T-cell (primary cell): ENCODE results near the gene FCSK. TPM values are rescaled to one million over a fixed set of nuclear protein-coding genes. Genes with fewer than 3 reads are reported as not detected.

Experiments
- ATAC-seq, 4 experiments: fragments of 200-7000 bp in 3 of 4; fragments of 150-1000 bp in 1 of 4; cut with Tn5 transposase; replicated peaks in 1 of 4; 1 replicate in 3 of 4; 2 replicates in 1 of 4; pipeline ENCODE4 v1.10.0; 2021; ENCODE audit warnings: moderate library complexity in 3 of 4, mild to moderate bottlenecking in 2 of 4, moderate number of reproducible peaks in 1 of 4
- CTCF ChIA-PET, 2 donors: fragments of 300-600 bp; sonication (Branson Sonifier 250); formaldehyde crosslinking; loops; one replicate each; lab custom pipeline; 2022; ENCODE audit warnings: antibody characterized with exemption in 2 of 2; lab: Charles Lee
- POLR2A ChIA-PET, 2 donors: fragments of 300-600 bp; sonication (Branson Sonifier 250); formaldehyde crosslinking; loops; one replicate each; lab custom pipeline; 2022; ENCODE audit warnings: antibody characterized with exemption in 2 of 2; lab: Charles Lee
- DNase-seq, 35 experiments: peaks; one replicate each; pipeline versions ENCODE4 v3.0.0 to v3.0.0-alpha.2; 2013 to 2023
- H3K27ac ChIP-seq: one replicate; pipeline ENCODE4 v1.5.1; 2013; ENCODE audit warnings: low read length
- H3K27me3 ChIP-seq, 2 experiments: replicated peaks in 1 of 2; 1 replicate in 1 of 2; 2 replicates in 1 of 2; pipeline versions ENCODE4 v1.6.1 to v1.7.0; 2013; ENCODE audit warnings: low read length in 1 of 2, mixed read lengths in 1 of 2; ENCODE audit not compliant: control insufficient read depth in 2 of 2, insufficient read depth in 2 of 2; ENCODE audit errors: extremely low read depth in 1 of 2
- H3K36me3 ChIP-seq, 2 donors: 1 replicate in 1 of 2; 2 replicates in 1 of 2; pipeline versions ENCODE4 v1.6.1 to v1.7.0; 2013; ENCODE audit warnings: low read length in 1 of 2; ENCODE audit not compliant: control insufficient read depth in 2 of 2, insufficient read depth in 1 of 2; ENCODE audit errors: extremely low read depth in 1 of 2
- H3K4me1 ChIP-seq, 2 experiments: 1 replicate in 1 of 2; 2 replicates in 1 of 2; pipeline versions ENCODE4 v1.6.1 to v1.7.0; 2013; ENCODE audit warnings: low read length in 2 of 2, mixed read lengths in 1 of 2; ENCODE audit not compliant: insufficient read depth in 2 of 2, control insufficient read depth in 1 of 2; ENCODE audit errors: extremely low read depth in 1 of 2
- H3K4me3 ChIP-seq, 2 donors: 1 replicate in 1 of 2; 2 replicates in 1 of 2; pipeline versions ENCODE4 v1.5.1 to v1.7.0; 2013; ENCODE audit warnings: mild to moderate bottlenecking in 2 of 2, low read length in 1 of 2, moderate library complexity in 1 of 2; ENCODE audit not compliant: control insufficient read depth in 1 of 2; ENCODE audit errors: extremely low read depth in 1 of 2
- H3K9me3 ChIP-seq: 2 replicates; pipeline ENCODE4 v1.7.0; 2013
- H3K27ac Mint-ChIP-seq, 2 donors: one replicate each; pipeline ENCODE4 v1.8.0; 2020 to 2021; ENCODE audit warnings: mild to moderate bottlenecking in 2 of 2, mixed read lengths in 2 of 2
- H3K27me3 Mint-ChIP-seq, 2 donors: one replicate each; pipeline ENCODE4 v1.8.0; 2021 to 2022; ENCODE audit warnings: mixed read lengths in 2 of 2
- H3K36me3 Mint-ChIP-seq: one replicate; pipeline ENCODE4 v1.8.0; 2021; ENCODE audit warnings: mixed read lengths
- H3K4me1 Mint-ChIP-seq, 3 donors: one replicate each; pipeline ENCODE4 v1.8.0; 2020 to 2022; ENCODE audit warnings: mixed read lengths in 3 of 3, mild to moderate bottlenecking in 1 of 3
- H3K4me3 Mint-ChIP-seq, 3 donors: one replicate each; pipeline ENCODE4 v1.8.0; 2020 to 2022; ENCODE audit warnings: mild to moderate bottlenecking in 3 of 3, mixed read lengths in 3 of 3, moderate library complexity in 3 of 3
- H3K9me3 Mint-ChIP-seq, 3 donors: one replicate each; pipeline ENCODE4 v1.8.0; 2020 to 2022; ENCODE audit warnings: mixed read lengths in 3 of 3
- WGBS: methylation state at CpG from one replicate; pipeline ENCODE4 v1.1.5; 2013; ENCODE audit warnings: missing lambda C conversion rate; ENCODE audit not compliant: insufficient coverage; 5-methylcytosine and 5-hydroxymethylcytosine counted together
- total RNA-seq, 35 experiments: library from RNA in 6 of 35; stranded (reverse) in 6 of 35; fragments of 120-200 nt in 1 of 35; gene quantifications; one replicate each; pipeline versions ENCODE4 v1.2.1 to v1.2.4 and lab custom pipeline; 2013 to 2026

Gene FCSK
- total RNA-seq, 5 donors from 2014 or later (not counting 1 experiment from before 2014, with no cell fraction given): 28.7 to 43.4 (median 37.9) TPM

DNA sequence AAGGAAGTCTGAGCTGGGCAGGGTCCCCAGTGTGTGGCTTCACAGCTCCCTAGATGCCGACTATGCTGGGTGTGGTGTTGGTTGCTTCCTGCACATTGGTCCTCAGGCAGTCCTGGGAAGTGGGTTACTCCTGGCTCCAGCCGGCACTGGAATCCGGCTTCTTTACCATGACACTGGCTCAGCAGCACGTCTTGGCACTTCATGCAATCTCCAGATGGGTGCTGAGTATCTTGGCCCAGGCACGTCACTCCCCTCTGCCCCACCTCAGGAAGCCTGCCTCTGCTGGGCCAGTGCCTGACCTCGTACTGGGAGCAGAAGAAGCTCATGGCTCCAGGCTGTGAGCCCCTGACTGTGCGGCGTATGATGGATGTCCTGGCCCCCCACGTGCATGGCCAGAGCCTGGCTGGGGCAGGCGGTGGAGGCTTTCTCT lies 24.5 kb downstream of the FCSK start:
- no peak overlapping the region for H3K4me3 ChIP-seq
- H3K36me3 Mint-ChIP-seq: peaks cover 23% of the 10 kb centered on the region
- 83% methylated on average over 10 of the region's 10 CpGs for WGBS
- H3K9me3 ChIP-seq: no peaks in the 10 kb centered on the region
- peaks cover 0 to 6% (median 2%) of the 10 kb centered on the region in 3 donors for H3K4me1 Mint-ChIP-seq
- H3K27ac Mint-ChIP-seq: peak overlapping the region in 1 of 2 donors; percentile 63
- H3K27ac ChIP-seq: no peak overlapping the region
- H3K27me3 Mint-ChIP-seq: no peaks in the 10 kb centered on the region
- CTCF ChIA-PET: no interaction called here
- H3K4me1 ChIP-seq: peaks cover 0 to 11% of the 10 kb centered on the region in 2 experiments
- no peak overlapping the region for H3K4me3 Mint-ChIP-seq
- H3K36me3 ChIP-seq: peaks cover 33 to 68% of the 10 kb centered on the region in 2 donors
- no peak for ATAC-seq
- no peaks in the 10 kb centered on the region for H3K27me3 ChIP-seq
- H3K9me3 Mint-ChIP-seq: no peaks in the 10 kb centered on the region
- no peak for DNase-seq
- POLR2A ChIA-PET: no interaction called here

DNA sequence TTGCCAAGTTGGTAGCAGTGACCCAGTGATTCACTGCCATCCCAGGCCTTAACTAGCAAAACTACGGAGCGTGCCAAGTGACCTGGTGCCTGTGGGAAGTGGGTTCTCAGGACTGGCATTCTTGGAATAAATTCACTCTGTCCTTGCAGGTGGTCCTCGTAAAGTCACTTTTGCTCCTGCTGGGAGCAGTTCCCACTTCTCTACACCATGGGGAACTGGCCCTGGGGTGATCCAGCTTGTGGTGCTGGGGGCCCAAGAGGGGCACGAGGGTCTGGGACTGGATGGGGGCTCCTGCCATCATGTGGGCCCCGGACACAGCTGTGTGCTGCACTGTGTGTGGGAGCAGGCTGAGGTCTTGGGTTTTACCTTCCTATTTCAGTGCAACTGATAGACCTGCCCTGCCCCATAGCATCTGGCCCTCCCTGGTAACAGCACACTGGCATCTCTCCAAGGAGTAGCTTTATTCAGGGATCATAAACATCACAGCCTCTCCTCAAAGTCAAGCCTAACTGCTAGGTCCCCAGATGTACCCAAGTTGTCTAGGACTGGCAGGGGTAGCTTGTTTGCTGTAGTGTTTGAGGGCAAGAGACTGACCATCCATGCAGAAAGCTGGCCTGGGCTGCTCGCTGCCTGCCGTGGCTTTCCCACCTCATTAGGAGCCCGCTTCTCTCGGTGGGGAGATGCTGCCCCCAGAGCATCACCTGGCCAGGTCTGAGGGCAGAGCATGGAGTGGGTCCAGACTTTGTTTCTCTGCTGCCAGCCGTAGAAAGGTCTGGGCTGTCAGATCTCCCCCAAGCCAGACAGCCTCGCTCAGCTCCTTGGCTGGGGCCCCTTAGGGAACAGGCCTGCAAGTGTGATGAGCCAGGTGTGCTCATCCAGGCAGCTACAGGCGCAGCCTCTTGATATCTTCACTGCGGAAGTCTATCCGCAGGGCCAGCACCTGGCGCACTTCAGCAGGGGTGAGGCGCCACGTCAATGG lies 26.0 kb downstream of the FCSK start:
- no peaks in the 10 kb centered on the region for H3K9me3 ChIP-seq
- H3K27ac ChIP-seq: no peak overlapping the region
- Mint-ChIP-seq H3K36me3 (peaks cover 23% of the 10 kb centered on the region), H3K4me3 (no peak overlapping the region), H3K4me1 (peaks cover 0 to 6% (median 2%) of the 10 kb centered on the region in 3 donors), H3K27ac (no peak overlapping the region), H3K9me3 (no peaks in the 10 kb centered on the region), H3K27me3 (no peaks in the 10 kb centered on the region)
- 92% methylated on average over 15 of the region's 17 CpGs for WGBS
- POLR2A ChIA-PET: interaction anchor here in 1 of 2 donors (0.5 to 0.6 kb wide), 2 partner anchors 40 to 45 kb away, joined by 3 read pairs; no protein-coding TSS in a partner anchor
- peaks cover 36 to 66% of the 10 kb centered on the region in 2 donors for H3K36me3 ChIP-seq
- no peaks in the 10 kb centered on the region for H3K27me3 ChIP-seq
- no peak for ATAC-seq
- no peak for DNase-seq
- CTCF ChIA-PET: no interaction called here
- H3K4me1 ChIP-seq: peaks cover 0 to 11% of the 10 kb centered on the region in 2 experiments
- H3K4me3 ChIP-seq: no peak overlapping the region

DNA sequence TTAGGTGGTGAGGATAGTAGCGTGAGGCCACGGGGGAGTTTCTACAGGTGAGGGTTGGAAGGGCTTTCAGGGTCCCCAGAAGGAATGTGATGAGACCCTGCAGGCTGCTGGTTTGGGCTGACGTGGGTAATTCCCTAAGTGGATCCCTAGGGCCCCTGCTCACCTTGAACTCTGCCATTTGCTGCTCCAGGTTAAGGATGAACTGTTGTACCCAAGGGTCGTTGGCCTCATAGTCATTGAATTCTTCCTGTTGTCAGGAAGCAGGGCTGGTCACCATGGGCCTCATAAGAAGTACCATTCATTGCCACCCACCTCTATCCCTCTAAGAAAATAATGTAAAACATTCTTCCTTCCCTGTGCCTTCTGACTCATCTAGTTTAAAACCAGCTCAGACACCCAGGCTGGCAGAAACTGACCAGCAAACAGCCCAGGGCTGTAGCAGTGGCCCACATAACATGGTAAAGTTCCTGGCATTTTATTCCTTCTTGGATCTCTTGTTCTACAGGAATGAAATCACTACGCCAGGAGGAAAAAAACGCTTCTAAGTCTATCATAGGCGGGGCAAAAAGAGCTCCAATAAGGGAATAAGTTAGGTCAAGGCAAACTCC lies 27.6 kb downstream of the FCSK start:
- Mint-ChIP-seq H3K9me3 (no peaks in the 10 kb centered on the region), H3K4me1 (peaks cover 0 to 6% (median 2%) of the 10 kb centered on the region in 3 donors), H3K27ac (no peak overlapping the region), H3K4me3 (no peak overlapping the region), H3K36me3 (peaks cover 29% of the 10 kb centered on the region), H3K27me3 (no peaks in the 10 kb centered on the region)
- Histone ChIP-seq H3K36me3 (peaks cover 37 to 70% of the 10 kb centered on the region in 2 donors), H3K4me3 (no peak overlapping the region), H3K9me3 (no peaks in the 10 kb centered on the region), H3K27ac (no peak overlapping the region), H3K27me3 (no peaks in the 10 kb centered on the region), H3K4me1 (peaks cover 0 to 11% of the 10 kb centered on the region in 2 experiments)
- ATAC-seq (no peak), DNase-seq (no peak)
- POLR2A ChIA-PET: interaction anchor here in 1 of 2 donors (0.5 kb wide), 1 partner anchor 655 kb away, joined by 7 read pairs; no protein-coding TSS in a partner anchor
- 91% methylated on average over 6 of the region's 7 CpGs for WGBS
- CTCF ChIA-PET: no interaction called here

DNA sequence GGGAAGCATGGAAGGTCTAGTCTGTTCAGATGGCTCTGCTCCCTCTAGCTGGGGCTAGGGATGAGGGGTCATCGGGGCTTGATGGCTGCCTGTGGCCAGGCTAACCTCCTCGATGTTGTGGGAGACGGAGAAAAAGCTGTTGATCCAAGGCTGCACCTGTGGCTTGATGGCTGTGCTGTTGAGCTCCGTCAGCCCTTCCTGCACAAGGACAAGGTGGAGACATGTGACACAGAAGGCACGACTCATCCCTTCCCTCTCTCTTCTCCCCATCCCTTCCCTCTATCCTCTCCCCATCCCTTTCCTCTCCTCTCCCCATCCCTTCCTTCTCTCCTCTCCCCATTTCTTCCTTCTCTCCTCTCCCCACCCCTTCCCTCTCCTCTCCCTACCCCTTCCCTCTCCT lies 28.2 kb downstream of the FCSK start:
- Histone ChIP-seq H3K36me3 (peaks cover 37 to 73% of the 10 kb centered on the region in 2 donors), H3K4me3 (no peak overlapping the region), H3K27ac (no peak overlapping the region), H3K27me3 (no peaks in the 10 kb centered on the region), H3K4me1 (peaks cover 0 to 11% of the 10 kb centered on the region in 2 experiments), H3K9me3 (no peaks in the 10 kb centered on the region)
- no peak for DNase-seq
- WGBS: 100% methylated on average over 3 of the region's 5 CpGs
- H3K4me3 Mint-ChIP-seq: no peak overlapping the region
- peaks cover 29% of the 10 kb centered on the region for H3K36me3 Mint-ChIP-seq
- H3K27ac Mint-ChIP-seq: no peak overlapping the region
- CTCF ChIA-PET: no interaction called here
- ATAC-seq: no peak
- H3K27me3 Mint-ChIP-seq: no peaks in the 10 kb centered on the region
- POLR2A ChIA-PET: no interaction called here
- no peaks in the 10 kb centered on the region for H3K9me3 Mint-ChIP-seq
- peaks cover 0 to 6% (median 2%) of the 10 kb centered on the region in 3 donors for H3K4me1 Mint-ChIP-seq

DNA sequence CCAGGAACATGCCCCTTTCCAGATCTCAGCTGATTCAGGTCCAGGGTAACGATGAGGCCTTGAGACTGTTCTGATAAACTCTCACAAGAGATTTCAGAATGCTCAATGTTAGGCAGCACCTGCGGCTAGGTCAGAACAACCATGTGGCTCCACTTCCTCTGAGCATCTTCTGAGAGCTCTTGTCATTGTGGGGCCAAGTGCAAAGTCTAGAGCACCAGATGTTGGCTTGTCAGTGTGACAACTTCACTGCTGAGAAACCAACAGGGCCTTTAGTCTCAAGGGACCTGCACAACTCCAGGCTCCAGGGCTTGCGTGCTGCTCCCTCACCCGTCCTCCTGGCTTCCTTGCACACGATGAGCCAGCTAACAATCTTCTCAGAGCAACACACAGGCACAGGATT lies 29.0 kb downstream of the FCSK start:
- Mint-ChIP-seq H3K27ac (peak overlapping the region in 1 of 2 donors; percentile 16), H3K36me3 (peaks cover 29% of the 10 kb centered on the region), H3K27me3 (no peaks in the 10 kb centered on the region), H3K4me3 (no peak overlapping the region), H3K9me3 (no peaks in the 10 kb centered on the region), H3K4me1 (peaks cover 0 to 5% (median 2%) of the 10 kb centered on the region in 3 donors)
- POLR2A ChIA-PET: no interaction called here
- peaks cover 42 to 72% of the 10 kb centered on the region in 2 donors for H3K36me3 ChIP-seq
- 91% methylated on average over 5 of the region's 5 CpGs for WGBS
- DNase-seq (no peak), ATAC-seq (no peak)
- H3K9me3 ChIP-seq: no peaks in the 10 kb centered on the region
- peaks cover 0 to 8% of the 10 kb centered on the region in 2 experiments for H3K4me1 ChIP-seq
- no peak overlapping the region for H3K4me3 ChIP-seq
- CTCF ChIA-PET: interaction anchor here in 1 of 2 donors (0.7 kb wide), 1 partner anchor 11 kb away, joined by 3 read pairs; no protein-coding TSS in a partner anchor
- H3K27ac ChIP-seq: no peak overlapping the region
- H3K27me3 ChIP-seq: no peaks in the 10 kb centered on the region

DNA sequence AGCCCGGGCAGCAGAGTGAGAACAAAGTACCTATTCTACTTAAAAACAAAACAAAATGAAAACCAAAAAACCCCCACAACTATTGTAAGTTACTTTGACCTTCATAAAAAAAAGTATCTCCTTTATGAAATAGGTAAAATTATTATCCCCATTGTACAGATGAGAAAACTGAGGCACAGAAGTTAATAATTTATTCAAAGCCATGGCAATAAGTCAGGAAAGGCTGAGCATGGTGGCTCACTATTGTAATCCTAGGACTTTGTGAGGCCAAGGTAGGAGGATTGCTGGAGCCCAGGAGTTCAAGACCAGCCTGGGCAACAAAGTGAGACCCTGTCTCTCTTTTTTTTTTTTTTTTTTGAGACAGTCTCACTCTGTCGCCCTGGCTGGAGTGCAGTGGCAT lies 30.5 kb downstream of the FCSK start:
- Mint-ChIP-seq H3K36me3 (peaks cover 29% of the 10 kb centered on the region), H3K4me1 (no peaks in the 10 kb centered on the region), H3K27me3 (no peaks in the 10 kb centered on the region), H3K9me3 (no peaks in the 10 kb centered on the region), H3K27ac (peak overlapping the region in 1 of 2 donors; percentile 48), H3K4me3 (no peak overlapping the region)
- Histone ChIP-seq H3K27me3 (no peaks in the 10 kb centered on the region), H3K9me3 (no peaks in the 10 kb centered on the region), H3K27ac (no peak overlapping the region), H3K36me3 (peaks cover 37 to 64% of the 10 kb centered on the region in 2 donors), H3K4me3 (no peak overlapping the region), H3K4me1 (no peaks in the 10 kb centered on the region)
- ChIA-PET POLR2A (interaction anchor here (0.6 to 0.8 kb wide), 2 partner anchors 100 to 802 kb away, joined by 3 to 7 read pairs; no protein-coding TSS in a partner anchor), CTCF (interaction anchor here in 1 of 2 donors (0.7 kb wide), 1 partner anchor 317 kb away, joined by 3 read pairs; no protein-coding TSS in a partner anchor)
- DNase-seq: no peak
- ATAC-seq: no peak
- no CpG with 5 or more reads among the region's 2 CpGs for WGBS
